HepG2 (cell line): ENCODE data around the gene FAM174C.

Experiments used
- GTF3A ChIP-seq: sonication (generic); formaldehyde crosslinking; conservative IDR thresholded peaks from 2 replicates; pipeline ENCODE4 v1.4.0; 2020; ENCODE audit warnings: mild to moderate bottlenecking, missing genetic modification reagents
- MEIS2 ChIP-seq: sonication (generic); formaldehyde crosslinking; IDR thresholded peaks from 2 replicates; pipeline ENCODE4 v1.9.0; 2021; ENCODE audit warnings: mild to moderate bottlenecking, missing genetic modification reagents
- ZHX2 ChIP-seq, 2 experiments: sonication (generic) in 1 of 2; formaldehyde crosslinking in 1 of 2; IDR thresholded peaks; 2 replicates each; pipeline versions ENCODE4 v1.6.1 to v1.9.0; 2014 to 2022; ENCODE audit warnings: antibody characterized with exemption in 1 of 2, borderline replicate concordance in 1 of 2, inconsistent platforms in 1 of 2, low read depth in 1 of 2, missing genetic modification reagents in 1 of 2
- TF ChIP-seq, protein P1 (sequence below): sonication (generic); formaldehyde crosslinking; IDR thresholded peaks from 2 replicates; pipeline ENCODE4 v1.4.0; 2020; ENCODE audit warnings: missing genetic modification reagents
- TF ChIP-seq, protein P2 (sequence below): sonication (generic); formaldehyde crosslinking; IDR thresholded peaks from 2 replicates; pipeline ENCODE4 v1.5.0; 2020; ENCODE audit warnings: missing genetic modification reagents, mild to moderate bottlenecking, borderline replicate concordance

DNA sequence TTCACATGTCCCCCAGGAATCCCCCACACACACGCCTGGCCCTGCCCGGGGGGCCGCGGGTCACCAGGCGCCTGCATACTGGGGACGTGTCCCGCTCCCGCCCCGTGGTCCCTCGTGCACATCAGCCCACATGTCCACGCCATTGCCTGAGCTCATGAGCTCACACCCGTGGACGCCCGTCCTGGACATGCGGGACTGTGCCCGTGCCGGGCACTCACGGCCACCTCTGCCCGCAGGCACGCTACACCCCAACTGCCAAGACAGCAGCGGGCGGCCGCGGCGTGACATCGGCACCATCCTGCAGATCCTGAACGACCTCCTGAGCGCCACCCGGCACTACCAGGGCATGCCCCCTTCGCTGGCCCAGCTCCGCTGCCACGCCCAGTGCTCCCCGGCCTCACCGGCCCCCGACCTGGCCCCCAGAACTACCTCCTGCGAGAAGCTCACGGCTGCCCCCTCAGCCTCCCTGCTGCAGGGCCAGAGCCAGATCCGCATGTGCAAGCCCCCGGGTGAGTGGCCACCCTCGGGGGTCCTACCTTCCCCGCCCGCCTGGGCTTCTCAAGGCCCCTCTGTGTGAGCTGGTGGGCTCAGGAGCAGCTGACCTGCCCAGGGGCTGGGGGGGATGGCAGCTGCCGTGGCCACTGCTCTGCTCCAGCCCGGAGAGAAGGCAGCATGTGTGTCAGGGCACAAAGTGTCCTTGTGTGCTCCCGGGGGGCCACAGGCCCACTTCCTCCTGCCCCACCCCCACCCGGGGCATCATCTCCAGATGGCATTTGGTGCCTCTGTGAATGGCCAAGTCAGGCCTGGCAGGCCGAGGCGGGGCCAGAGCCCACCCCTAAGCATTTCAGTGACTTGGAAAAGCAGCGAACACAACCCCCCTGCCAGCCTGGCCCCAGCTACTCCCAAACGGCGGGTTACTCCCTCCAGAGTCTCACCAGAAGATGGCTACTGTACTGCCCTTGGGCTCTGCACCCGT lies 19.9 kb upstream of the FAM174C start:
- TF ChIP-seq ZHX2 (IDR thresholded peaks at IDR 0.05; ENCODE audit: low read depth) (no peak), ZHX2 (CRISPR knock-in tag; IDR thresholded peaks at IDR 0.05; ENCODE audit: borderline replicate concordance) (no peak), MEIS2 (CRISPR knock-in tag) (no peak), GTF3A (CRISPR knock-in tag) (no peak)
- TF ChIP-seq, protein P1, sequence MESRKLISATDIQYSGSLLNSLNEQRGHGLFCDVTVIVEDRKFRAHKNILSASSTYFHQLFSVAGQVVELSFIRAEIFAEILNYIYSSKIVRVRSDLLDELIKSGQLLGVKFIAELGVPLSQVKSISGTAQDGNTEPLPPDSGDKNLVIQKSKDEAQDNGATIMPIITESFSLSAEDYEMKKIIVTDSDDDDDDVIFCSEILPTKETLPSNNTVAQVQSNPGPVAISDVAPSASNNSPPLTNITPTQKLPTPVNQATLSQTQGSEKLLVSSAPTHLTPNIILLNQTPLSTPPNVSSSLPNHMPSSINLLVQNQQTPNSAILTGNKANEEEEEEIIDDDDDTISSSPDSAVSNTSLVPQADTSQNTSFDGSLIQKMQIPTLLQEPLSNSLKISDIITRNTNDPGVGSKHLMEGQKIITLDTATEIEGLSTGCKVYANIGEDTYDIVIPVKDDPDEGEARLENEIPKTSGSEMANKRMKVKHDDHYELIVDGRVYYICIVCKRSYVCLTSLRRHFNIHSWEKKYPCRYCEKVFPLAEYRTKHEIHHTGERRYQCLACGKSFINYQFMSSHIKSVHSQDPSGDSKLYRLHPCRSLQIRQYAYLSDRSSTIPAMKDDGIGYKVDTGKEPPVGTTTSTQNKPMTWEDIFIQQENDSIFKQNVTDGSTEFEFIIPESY = no peak
- TF ChIP-seq, protein P2, sequence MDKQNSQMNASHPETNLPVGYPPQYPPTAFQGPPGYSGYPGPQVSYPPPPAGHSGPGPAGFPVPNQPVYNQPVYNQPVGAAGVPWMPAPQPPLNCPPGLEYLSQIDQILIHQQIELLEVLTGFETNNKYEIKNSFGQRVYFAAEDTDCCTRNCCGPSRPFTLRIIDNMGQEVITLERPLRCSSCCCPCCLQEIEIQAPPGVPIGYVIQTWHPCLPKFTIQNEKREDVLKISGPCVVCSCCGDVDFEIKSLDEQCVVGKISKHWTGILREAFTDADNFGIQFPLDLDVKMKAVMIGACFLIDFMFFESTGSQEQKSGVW (CRISPR knock-in tag) = no peak
